Transverse colon (tissue), 4 donors: Measurements from ENCODE around the gene TALDO1. TPM values are rescaled to one million over a fixed set of nuclear protein-coding genes. Genes with fewer than 3 reads are reported as not detected.

Source experiments
- DNase-seq: peaks from one replicate; pipeline ENCODE4 v3.0.0-alpha.2; 2019
- H3K27ac ChIP-seq, 4 donors: fragments of 200-600 bp; sonication (generic); 2 replicates each; pipeline ENCODE4 v1.5.1; 2016 to 2018; ENCODE audit warnings: inconsistent platforms in 4 of 4
- H3K27me3 ChIP-seq: fragments of 200-600 bp; sonication (generic); 2 replicates; pipeline ENCODE4 v1.5.1; 2017; ENCODE audit warnings: inconsistent platforms
- H3K36me3 ChIP-seq, 4 donors: fragments of 200-600 bp; sonication (generic); 2 replicates each; pipeline ENCODE4 v1.5.1; 2017 to 2019; ENCODE audit warnings: inconsistent platforms in 4 of 4
- H3K4me1 ChIP-seq, 4 donors: fragments of 200-600 bp; sonication (generic); 2 replicates each; pipeline ENCODE4 v1.5.1; 2017 to 2020; ENCODE audit warnings: inconsistent platforms in 4 of 4
- H3K4me3 ChIP-seq, 4 donors: fragments of 200-600 bp; sonication (generic); 1 replicate in 1 of 4; 2 replicates in 3 of 4; pipeline versions ENCODE4 v1.5.1 to v1.6.1; 2017 to 2019; ENCODE audit warnings: inconsistent platforms in 4 of 4
- H3K9me3 ChIP-seq, 2 donors: fragments of 200-600 bp; sonication (generic); 2 replicates each; pipeline ENCODE4 v1.5.1; 2017 to 2019; ENCODE audit warnings: inconsistent platforms in 2 of 2
- CTCF ChIP-seq, 5 experiments: fragments of 200-600 bp in 3 of 5; fragments of 450-650 bp in 2 of 5; sonication (generic) in 3 of 5; IDR thresholded peaks; 1 replicate in 2 of 5; 2 replicates in 3 of 5; pipeline ENCODE4 v1.5.1; 2016 to 2017; ENCODE audit warnings: antibody characterized with exemption in 5 of 5, inconsistent platforms in 3 of 5, mild to moderate bottlenecking in 2 of 5, moderate library complexity in 1 of 5
- EP300 ChIP-seq: sonication (generic); formaldehyde crosslinking; IDR thresholded peaks from one replicate; pipeline ENCODE4 v1.6.1; 2017; ENCODE audit warnings: antibody characterized with exemption, low read depth
- POLR2A ChIP-seq: fragments of 450-650 bp; IDR thresholded peaks from one replicate; pipeline ENCODE4 v1.6.1; 2016; ENCODE audit warnings: antibody characterized with exemption, mild to moderate bottlenecking, moderate library complexity
- POLR2AphosphoS5 ChIP-seq, 3 donors: sonication (generic); formaldehyde crosslinking; IDR thresholded peaks; one replicate each; pipeline ENCODE4 v1.6.1; 2016; ENCODE audit warnings: antibody characterized with exemption in 3 of 3
- WGBS, 2 donors: methylation state at CpG; one replicate each; pipeline ENCODE4 v1.1.5; 2018; ENCODE audit warnings: low coverage in 1 of 2; 5-methylcytosine and 5-hydroxymethylcytosine counted together
- in situ Hi-C, 4 donors: fragments of 200-750 bp; cut with MboI; loops; one replicate each; pipeline versions ENCODE4 v1.15.0 to v1.15.1; 2017; ENCODE audit warnings: low sequenced_read_pairs in 3 of 4, low pct_ligation_motif_present in 1 of 4, low pct_unique_long_range_greater_than_20kb in 1 of 4
- intact Hi-C: fragments of 100-400 bp; cut with DNase I; formaldehyde crosslinking; loops from one replicate; pipeline ENCODE4 v1.15.1; 2023; ENCODE audit warnings: low total_unique reads
- total RNA-seq, 4 donors: library from RNA; depleted of rRNA; stranded (reverse); fragments of >200 nt; gene quantifications; one replicate each; pipeline ENCODE4 v1.1.0, GENCODE V29; 2016

TALDO1 gene
- total RNA-seq, 4 donors from 2014 or later: 124 to 164 (median 141) TPM

- 92% methylated on average over 15 of the region's 15 CpGs; no CpG with 5 or more reads in 1 of the 2 donors for WGBS, 2 donors
- in situ Hi-C loops (no loop called here), intact Hi-C loops (no loop called here)
- Histone ChIP-seq H3K9me3 (no peaks in the 10 kb centered on the region), H3K27me3 (no peaks in the 10 kb centered on the region), H3K4me3 (no peak overlapping the region), H3K27ac (no peak overlapping the region), H3K36me3 (peaks cover 0 to 16% (median 0%) of the 10 kb centered on the region in 4 donors), H3K4me1 (peaks cover 15 to 20% (median 17%) of the 10 kb centered on the region in 4 donors)
- TF ChIP-seq POLR2AphosphoS5 (IDR thresholded peaks at IDR 0.05): no peak
- TF ChIP-seq CTCF (IDR thresholded peaks at IDR 0.05): no peak
- no peak for TF ChIP-seq POLR2A
- TF ChIP-seq EP300: no peak
- DNase-seq: no peak
These were observed 24.4 kb downstream of the TALDO1 start for GRCh38 chr11:771617-772204.

GRCh38 chr11:772429-773390 is 25.4 kb downstream of the TALDO1 start:
- Histone ChIP-seq H3K27ac (no peak overlapping the region), H3K9me3 (no peaks in the 10 kb centered on the region), H3K27me3 (no peaks in the 10 kb centered on the region), H3K36me3 (peaks cover 0 to 16% (median 0%) of the 10 kb centered on the region in 4 donors), H3K4me1 (peaks cover 15 to 22% (median 18%) of the 10 kb centered on the region in 4 donors), H3K4me3 (no peak overlapping the region)
- 80% methylated on average over 33 of the region's 34 CpGs; no CpG with 5 or more reads in 1 of the 2 donors for WGBS, 2 donors
- DNase-seq: no peak
- no peak for TF ChIP-seq POLR2A
- TF ChIP-seq CTCF (IDR thresholded peaks at IDR 0.05): no peak
- no peak for TF ChIP-seq POLR2AphosphoS5 (IDR thresholded peaks at IDR 0.05)
- no peak for TF ChIP-seq EP300
- in situ Hi-C loops (no loop called here), intact Hi-C loops (no loop called here)

GRCh38 chr11:773425-773824 is 26.2 kb downstream of the TALDO1 start:
- H3K27ac ChIP-seq: no peak overlapping the region
- peaks cover 19 to 26% (median 24%) of the 10 kb centered on the region in 4 donors for H3K4me1 ChIP-seq
- TF ChIP-seq POLR2A: no peak
- TF ChIP-seq EP300: no peak
- no peak for TF ChIP-seq POLR2AphosphoS5 (IDR thresholded peaks at IDR 0.05)
- no peak for TF ChIP-seq CTCF (IDR thresholded peaks at IDR 0.05)

GRCh38 chr11:773830-774229 is 26.6 kb downstream of the TALDO1 start:
- TF ChIP-seq POLR2A: no peak
- no peak for TF ChIP-seq CTCF (IDR thresholded peaks at IDR 0.05)
- no peak for TF ChIP-seq EP300
- no peak for TF ChIP-seq POLR2AphosphoS5 (IDR thresholded peaks at IDR 0.05)
- H3K27ac ChIP-seq: no peak overlapping the region
- no peak for DNase-seq
- whole genome bisulfite sequencing, 2 donors: 96% methylated on average over 9 of the region's 9 CpGs; no CpG with 5 or more reads in 1 of the 2 donors
- H3K4me3 ChIP-seq: no peak overlapping the region
- in situ Hi-C loops: no loop called here
- H3K36me3 ChIP-seq: peaks cover 0 to 16% (median 0%) of the 10 kb centered on the region in 4 donors
- intact Hi-C loops: no loop called here
- peaks cover 21 to 28% (median 27%) of the 10 kb centered on the region in 4 donors for H3K4me1 ChIP-seq
- no peaks in the 10 kb centered on the region for H3K27me3 ChIP-seq
- no peaks in the 10 kb centered on the region for H3K9me3 ChIP-seq

More at GRCh38 chr11:773425-773824, 26.2 kb downstream of the TALDO1 start:
- intact Hi-C loops (no loop called here), in situ Hi-C loops (no loop called here)
- Histone ChIP-seq H3K9me3 (no peaks in the 10 kb centered on the region), H3K4me3 (no peak overlapping the region), H3K36me3 (peaks cover 0 to 16% (median 0%) of the 10 kb centered on the region in 4 donors), H3K27me3 (no peaks in the 10 kb centered on the region)
- no peak for DNase-seq
- WGBS, 2 donors: 93% methylated on average over 3 of the region's 5 CpGs; no CpG with 5 or more reads in 1 of the 2 donors
